SK-N-SH (cell line): ENCODE measurements around the gene SLC13A4. TPM values are rescaled to one million over a fixed set of nuclear protein-coding genes. Genes with fewer than 3 reads are reported as not detected.

ENCODE experiments used
- CTCF ChIA-PET: fragments of 300-600, 350-600 bp; formaldehyde crosslinking; extraction: SDS; loops from one replicate; lab custom pipeline; 2021; lab: Yijun Ruan, JAX
- POLR2A ChIA-PET: fragments of 350-600 bp; sonication (Branson Sonifier 250); formaldehyde crosslinking; extraction: SDS; loops from one replicate; lab custom pipeline; 2020; ENCODE audit warnings: antibody characterized with exemption, inconsistent platforms; lab: Yijun Ruan, JAX
- DNase-seq: peaks from one replicate; pipeline ENCODE4 v3.0.0; 2012
- H2AFZ ChIP-seq: fragments of 200-600 bp; sonication (generic); 2 replicates; pipeline ENCODE4 v1.8.1; 2016; ENCODE audit warnings: antibody characterized with exemption, mild to moderate bottlenecking, low read depth
- H3F3A ChIP-seq: fragments of 200-600 bp; sonication (generic); replicated peaks from 2 replicates; pipeline ENCODE3; 2016; ENCODE audit warnings: antibody characterized with exemption, mild to moderate bottlenecking; ENCODE audit not compliant: insufficient read depth
- H3K27ac ChIP-seq, 2 experiments: fragments of 200-500 bp in 1 of 2; fragments of 200-600 bp in 1 of 2; sonication (Bioruptor generic) in 1 of 2; sonication (generic), shearing (Covaris generic) in 1 of 2; 2 replicates each; pipeline versions ENCODE4 v1.5.1 to v1.6.1; 2014 to 2016; ENCODE audit warnings: low read depth in 2 of 2, inconsistent platforms in 1 of 2, low read length in 1 of 2, mild to moderate bottlenecking in 1 of 2, mixed read lengths in 1 of 2
- H3K27me3 ChIP-seq: fragments of 200-600 bp; sonication (generic), shearing (Covaris generic); 2 replicates; pipeline ENCODE4 v1.6.1; 2016; ENCODE audit warnings: mixed run types; ENCODE audit not compliant: insufficient read depth
- H3K36me3 ChIP-seq, 2 experiments: fragments of 200-500 bp in 1 of 2; fragments of 200-600 bp in 1 of 2; sonication (Bioruptor generic) in 1 of 2; sonication (generic) in 1 of 2; replicated peaks in 1 of 2; 2 replicates each; pipeline versions ENCODE3 to v1.5.1; 2014 to 2016; ENCODE audit warnings: low read length in 1 of 2, mild to moderate bottlenecking in 1 of 2; ENCODE audit not compliant: insufficient read depth in 2 of 2, control insufficient read depth in 1 of 2
- H3K4me1 ChIP-seq, 2 experiments: fragments of 200-500 bp in 1 of 2; fragments of 200-600 bp in 1 of 2; sonication (Bioruptor generic) in 1 of 2; sonication (generic), shearing (Covaris generic) in 1 of 2; 2 replicates each; pipeline versions ENCODE4 v1.5.1 to v1.6.1; 2014 to 2016; ENCODE audit warnings: low read depth in 1 of 2, low read length in 1 of 2, mixed run types in 1 of 2; ENCODE audit not compliant: insufficient read depth in 2 of 2, control insufficient read depth in 1 of 2
- H3K4me2 ChIP-seq: fragments of 200-600 bp; sonication (generic), shearing (Covaris generic); 2 replicates; pipeline ENCODE4 v1.6.1; 2017; ENCODE audit warnings: mixed run types
- H3K4me3 ChIP-seq, 2 experiments: fragments of 200-500 bp in 1 of 2; fragments of 200-600 bp in 1 of 2; sonication (Bioruptor generic) in 1 of 2; sonication (generic), shearing (Covaris generic) in 1 of 2; 2 replicates each; pipeline versions ENCODE4 v1.5.1 to v1.8.1; 2014 to 2016; ENCODE audit warnings: low read depth in 2 of 2, inconsistent platforms in 1 of 2, low read length in 1 of 2, mild to moderate bottlenecking in 1 of 2, mixed read lengths in 1 of 2, moderate library complexity in 1 of 2
- H3K79me2 ChIP-seq: fragments of 200-600 bp; sonication (generic); 2 replicates; pipeline ENCODE4 v1.8.1; 2017; ENCODE audit warnings: mild to moderate bottlenecking; ENCODE audit not compliant: insufficient read depth
- H3K9ac ChIP-seq: fragments of 200-600 bp; sonication (generic); 2 replicates; pipeline ENCODE4 v1.6.1; 2017; ENCODE audit warnings: mixed run types
- H3K9me2 ChIP-seq: fragments of 200-600 bp; sonication (generic); 2 replicates; pipeline ENCODE4 v1.6.1; 2017; ENCODE audit warnings: mixed run types
- H3K9me3 ChIP-seq: fragments of 200-600 bp; sonication (generic); 2 replicates; pipeline ENCODE4 v1.6.1; 2017; ENCODE audit warnings: mixed run types, mild to moderate bottlenecking, moderate library complexity
- H4K20me1 ChIP-seq: fragments of 200-600 bp; sonication (generic); 2 replicates; pipeline ENCODE4 v1.6.1; 2017; ENCODE audit warnings: mild to moderate bottlenecking, mixed run types; ENCODE audit not compliant: insufficient read depth
- EP300 ChIP-seq, 2 experiments: IDR thresholded peaks; 2 replicates each; pipeline versions ENCODE4 v1.4.0 to v1.6.1; 2012; ENCODE audit warnings: borderline replicate concordance in 1 of 2, low read depth in 1 of 2, low read length in 1 of 2
- EZH2phosphoT487 ChIP-seq: fragments of 200-600 bp; sonication (generic); IDR thresholded peaks from 2 replicates; pipeline ENCODE4 v1.6.1; 2017; ENCODE audit warnings: low read depth, mixed run types, mild to moderate bottlenecking, antibody characterized with exemption, moderate library complexity, borderline replicate concordance
- FOSL2 ChIP-seq: IDR thresholded peaks from 2 replicates; pipeline ENCODE4 v1.4.0; 2012; ENCODE audit warnings: low read depth, mild to moderate bottlenecking, moderate library complexity, borderline replicate concordance
- FOXM1 ChIP-seq: IDR thresholded peaks from 2 replicates; pipeline ENCODE4 v1.4.0; 2012; ENCODE audit warnings: low read depth, mild to moderate bottlenecking
- GABPA ChIP-seq: IDR thresholded peaks from 2 replicates; pipeline ENCODE4 v1.4.0; 2012; ENCODE audit warnings: low read depth, mild to moderate bottlenecking
- MEF2A ChIP-seq: IDR thresholded peaks from 2 replicates; pipeline ENCODE4 v1.4.0; 2012; ENCODE audit warnings: low read depth, borderline replicate concordance
- NFIC ChIP-seq: IDR thresholded peaks from 2 replicates; pipeline ENCODE4 v1.4.0; 2012; ENCODE audit warnings: borderline replicate concordance
- NRF1 ChIP-seq: IDR thresholded peaks from 2 replicates; pipeline ENCODE4 v1.6.1; 2012; ENCODE audit warnings: low read depth, mild to moderate bottlenecking, low read length
- RFX5 ChIP-seq: IDR thresholded peaks from 2 replicates; pipeline ENCODE4 v1.6.1; 2012; ENCODE audit warnings: mild to moderate bottlenecking, improper control_type of control experiment, low read length
- TCF12 ChIP-seq: IDR thresholded peaks from 2 replicates; pipeline ENCODE4 v1.4.0; 2012
- TEAD4 ChIP-seq: IDR thresholded peaks from 2 replicates; pipeline ENCODE4 v1.4.0; 2012; ENCODE audit warnings: mild to moderate bottlenecking, borderline replicate concordance; ENCODE audit not compliant: insufficient read depth
- YY1 ChIP-seq: IDR thresholded peaks from 2 replicates; pipeline ENCODE4 v1.4.0; 2012; ENCODE audit warnings: low read depth, mild to moderate bottlenecking
- WGBS: methylation state at CpG from one replicate; pipeline ENCODE4 v1.1.6; 2017; ENCODE audit warnings: low lambda C conversion rate; 5-methylcytosine and 5-hydroxymethylcytosine counted together
- polyA plus RNA-seq, 3 experiments: library from polyadenylated mRNA; depleted of rRNA; stranded (reverse); fragments of >200 nt; gene quantifications; 2 replicates each; pipeline ENCODE4 v1.2.3, GENCODE V29; 2012
- TF ChIP-seq, protein P1 (sequence below): fragments of 150-350 bp; IDR thresholded peaks from 2 replicates; pipeline ENCODE4 v1.6.1; 2016; ENCODE audit warnings: mild to moderate bottlenecking, low read depth, low read length
- TF ChIP-seq, protein P2 (sequence below): IDR thresholded peaks from 2 replicates; pipeline ENCODE4; 2012
- TF ChIP-seq, protein P3 (sequence below): IDR thresholded peaks from 2 replicates; pipeline ENCODE4 v1.4.0; 2012; ENCODE audit warnings: low read depth, borderline replicate concordance
- TF ChIP-seq, protein P4 (sequence below): fragments of 150-350 bp; IDR thresholded peaks from 2 replicates; pipeline ENCODE4 v1.6.1; 2017; ENCODE audit warnings: antibody characterized with exemption, low read length, low read depth, borderline replicate concordance
- TF ChIP-seq, protein P5 (sequence below): IDR thresholded peaks from 2 replicates; pipeline ENCODE4 v1.6.1; 2012; ENCODE audit warnings: mild to moderate bottlenecking, low read depth, low read length, moderate library complexity

The SLC13A4 gene
- polyA plus RNA-seq, 1 of the 3 experiments (the other 2 are of a cell fraction) = 0.30 TPM

DNA sequence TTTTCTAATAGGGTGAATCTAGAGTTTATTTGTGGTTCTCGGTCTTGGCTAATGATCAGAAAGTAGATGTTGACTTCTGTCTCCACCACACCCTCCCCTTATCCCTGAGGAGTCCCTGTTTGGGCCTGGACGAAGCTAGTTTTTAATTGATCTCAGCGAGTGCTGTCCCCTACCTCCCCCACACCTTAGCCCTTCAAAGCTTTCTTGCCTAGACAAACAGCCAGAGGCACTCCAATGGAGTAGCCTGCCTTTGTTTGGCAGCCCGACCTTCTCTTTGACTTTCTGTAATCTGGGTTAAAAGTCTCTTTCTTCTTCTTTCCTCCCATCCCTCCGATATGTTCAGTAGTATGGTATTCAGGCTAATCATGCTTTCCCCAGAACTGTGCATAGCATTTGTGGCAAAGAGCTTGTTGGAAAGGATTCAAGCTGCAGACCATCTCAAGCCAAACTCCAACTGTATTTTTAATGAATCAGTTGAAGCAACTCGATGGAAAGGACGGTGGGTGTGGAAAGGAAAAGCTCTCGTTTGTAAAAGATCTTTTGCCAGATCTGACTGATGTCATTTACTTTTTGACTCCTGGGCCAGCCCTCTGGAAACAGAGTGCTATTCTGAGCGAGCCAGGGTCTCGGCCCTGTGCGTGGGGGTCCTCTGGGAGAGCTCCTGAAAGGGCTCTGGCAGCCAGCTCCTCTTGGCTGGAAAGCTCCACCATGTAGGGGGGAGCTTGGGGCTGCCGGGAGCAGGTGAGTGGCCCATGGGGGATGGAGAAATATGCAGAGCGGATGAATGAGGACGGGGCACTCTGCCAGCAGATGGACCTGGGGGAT, 16.1 kb upstream of the SLC13A4 start:
- Histone ChIP-seq H3K9me2 (no peaks in the 10 kb centered on the region), H3K27me3 (no peaks in the 10 kb centered on the region), H3K4me3 (no peak overlapping the region), H2AFZ (peak overlapping the region; percentile 29), H3F3A (peaks cover 34% of the 10 kb centered on the region), H3K9me3 (no peaks in the 10 kb centered on the region), H3K4me1 (peaks cover 0 to 20% of the 10 kb centered on the region in 2 experiments; a peak in 2 of 4 replicates), H4K20me1 (no peaks in the 10 kb centered on the region), H3K36me3 (no peaks in the 10 kb centered on the region), H3K79me2 (no peaks in the 10 kb centered on the region), H3K9ac (no peak overlapping the region)
- DNase-seq = no peak
- WGBS = 82% methylated on average over 14 of the region's 14 CpGs
- CTCF ChIA-PET = interaction anchor here (0.5 to 2.1 kb wide), 7 partner anchors 9 to 56 kb away, joined by 3 to 7 read pairs (median 4); partner anchors contain the start of gene SLC13A4
- TF ChIP-seq TEAD4 = no peak
- TF ChIP-seq NRF1 = no peak
- no peak for TF ChIP-seq NFIC
- TF ChIP-seq TCF12 = no peak
- TF ChIP-seq, protein P1, sequence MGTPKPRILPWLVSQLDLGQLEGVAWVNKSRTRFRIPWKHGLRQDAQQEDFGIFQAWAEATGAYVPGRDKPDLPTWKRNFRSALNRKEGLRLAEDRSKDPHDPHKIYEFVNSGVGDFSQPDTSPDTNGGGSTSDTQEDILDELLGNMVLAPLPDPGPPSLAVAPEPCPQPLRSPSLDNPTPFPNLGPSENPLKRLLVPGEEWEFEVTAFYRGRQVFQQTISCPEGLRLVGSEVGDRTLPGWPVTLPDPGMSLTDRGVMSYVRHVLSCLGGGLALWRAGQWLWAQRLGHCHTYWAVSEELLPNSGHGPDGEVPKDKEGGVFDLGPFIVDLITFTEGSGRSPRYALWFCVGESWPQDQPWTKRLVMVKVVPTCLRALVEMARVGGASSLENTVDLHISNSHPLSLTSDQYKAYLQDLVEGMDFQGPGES = no peak
- TF ChIP-seq, protein P2, sequence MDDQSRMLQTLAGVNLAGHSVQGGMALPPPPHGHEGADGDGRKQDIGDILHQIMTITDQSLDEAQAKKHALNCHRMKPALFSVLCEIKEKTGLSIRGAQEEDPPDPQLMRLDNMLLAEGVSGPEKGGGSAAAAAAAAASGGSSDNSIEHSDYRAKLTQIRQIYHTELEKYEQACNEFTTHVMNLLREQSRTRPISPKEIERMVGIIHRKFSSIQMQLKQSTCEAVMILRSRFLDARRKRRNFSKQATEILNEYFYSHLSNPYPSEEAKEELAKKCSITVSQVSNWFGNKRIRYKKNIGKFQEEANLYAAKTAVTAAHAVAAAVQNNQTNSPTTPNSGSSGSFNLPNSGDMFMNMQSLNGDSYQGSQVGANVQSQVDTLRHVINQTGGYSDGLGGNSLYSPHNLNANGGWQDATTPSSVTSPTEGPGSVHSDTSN = no peak
- TF ChIP-seq GABPA = no peak
- no peak for TF ChIP-seq FOXM1
- TF ChIP-seq, protein P3, sequence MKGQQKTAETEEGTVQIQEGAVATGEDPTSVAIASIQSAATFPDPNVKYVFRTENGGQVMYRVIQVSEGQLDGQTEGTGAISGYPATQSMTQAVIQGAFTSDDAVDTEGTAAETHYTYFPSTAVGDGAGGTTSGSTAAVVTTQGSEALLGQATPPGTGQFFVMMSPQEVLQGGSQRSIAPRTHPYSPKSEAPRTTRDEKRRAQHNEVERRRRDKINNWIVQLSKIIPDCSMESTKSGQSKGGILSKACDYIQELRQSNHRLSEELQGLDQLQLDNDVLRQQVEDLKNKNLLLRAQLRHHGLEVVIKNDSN = no peak
- no peak for TF ChIP-seq FOSL2
- TF ChIP-seq MEF2A = no peak
- no peak for TF ChIP-seq YY1
- TF ChIP-seq EZH2phosphoT487 = no peak
- TF ChIP-seq, protein P4, sequence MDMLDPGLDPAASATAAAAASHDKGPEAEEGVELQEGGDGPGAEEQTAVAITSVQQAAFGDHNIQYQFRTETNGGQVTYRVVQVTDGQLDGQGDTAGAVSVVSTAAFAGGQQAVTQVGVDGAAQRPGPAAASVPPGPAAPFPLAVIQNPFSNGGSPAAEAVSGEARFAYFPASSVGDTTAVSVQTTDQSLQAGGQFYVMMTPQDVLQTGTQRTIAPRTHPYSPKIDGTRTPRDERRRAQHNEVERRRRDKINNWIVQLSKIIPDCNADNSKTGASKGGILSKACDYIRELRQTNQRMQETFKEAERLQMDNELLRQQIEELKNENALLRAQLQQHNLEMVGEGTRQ = no peak
- TF ChIP-seq, protein P5, sequence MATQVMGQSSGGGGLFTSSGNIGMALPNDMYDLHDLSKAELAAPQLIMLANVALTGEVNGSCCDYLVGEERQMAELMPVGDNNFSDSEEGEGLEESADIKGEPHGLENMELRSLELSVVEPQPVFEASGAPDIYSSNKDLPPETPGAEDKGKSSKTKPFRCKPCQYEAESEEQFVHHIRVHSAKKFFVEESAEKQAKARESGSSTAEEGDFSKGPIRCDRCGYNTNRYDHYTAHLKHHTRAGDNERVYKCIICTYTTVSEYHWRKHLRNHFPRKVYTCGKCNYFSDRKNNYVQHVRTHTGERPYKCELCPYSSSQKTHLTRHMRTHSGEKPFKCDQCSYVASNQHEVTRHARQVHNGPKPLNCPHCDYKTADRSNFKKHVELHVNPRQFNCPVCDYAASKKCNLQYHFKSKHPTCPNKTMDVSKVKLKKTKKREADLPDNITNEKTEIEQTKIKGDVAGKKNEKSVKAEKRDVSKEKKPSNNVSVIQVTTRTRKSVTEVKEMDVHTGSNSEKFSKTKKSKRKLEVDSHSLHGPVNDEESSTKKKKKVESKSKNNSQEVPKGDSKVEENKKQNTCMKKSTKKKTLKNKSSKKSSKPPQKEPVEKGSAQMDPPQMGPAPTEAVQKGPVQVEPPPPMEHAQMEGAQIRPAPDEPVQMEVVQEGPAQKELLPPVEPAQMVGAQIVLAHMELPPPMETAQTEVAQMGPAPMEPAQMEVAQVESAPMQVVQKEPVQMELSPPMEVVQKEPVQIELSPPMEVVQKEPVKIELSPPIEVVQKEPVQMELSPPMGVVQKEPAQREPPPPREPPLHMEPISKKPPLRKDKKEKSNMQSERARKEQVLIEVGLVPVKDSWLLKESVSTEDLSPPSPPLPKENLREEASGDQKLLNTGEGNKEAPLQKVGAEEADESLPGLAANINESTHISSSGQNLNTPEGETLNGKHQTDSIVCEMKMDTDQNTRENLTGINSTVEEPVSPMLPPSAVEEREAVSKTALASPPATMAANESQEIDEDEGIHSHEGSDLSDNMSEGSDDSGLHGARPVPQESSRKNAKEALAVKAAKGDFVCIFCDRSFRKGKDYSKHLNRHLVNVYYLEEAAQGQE = no peak
- TF ChIP-seq RFX5 = no peak
- no peak for TF ChIP-seq EP300 (IDR thresholded peaks at IDR 0.05; ENCODE audit: borderline replicate concordance in 1 of 2, low read depth in 1 of 2, low read length in 1 of 2)
- TF ChIP-seq, all 33 proteins: peak for 0
- Histone ChIP-seq H3K4me2 (peak overlapping the region; percentile 7; the same call in 1 of the 2 replicates), H3K27ac (peak overlapping the region in 1 of 2 experiments; percentile 85; a peak in 2 of 4 replicates)
- POLR2A ChIA-PET = no interaction called here
